Osteoblast (primary cell): ENCODE results near the gene BLTP3A. TPM values are rescaled to one million over a fixed set of nuclear protein-coding genes. Genes with fewer than 3 reads are reported as not detected.
A peak's percentile ranks its signal among the peaks of the same experiment; 100 is the strongest.

Source experiments
- DNase-seq: peaks from one replicate; pipeline ENCODE4 v3.0.0; 2011; ENCODE audit warnings: low spot score, mixed read lengths; ENCODE audit not compliant: insufficient read length; ENCODE audit errors: missing footprints
- H2AFZ ChIP-seq: 2 replicates; pipeline ENCODE4 v1.6.0; 2011; ENCODE audit warnings: mild to moderate bottlenecking, low read length
- H3K27ac ChIP-seq: 2 replicates; pipeline ENCODE4 v1.5.1; 2011; ENCODE audit warnings: mild to moderate bottlenecking, low read depth, low read length, moderate library complexity
- H3K27me3 ChIP-seq: 2 replicates; pipeline ENCODE4 v1.6.0; 2012; ENCODE audit warnings: mild to moderate bottlenecking, control low read depth, inconsistent platforms, low read length, moderate library complexity; ENCODE audit not compliant: insufficient read depth
- H3K36me3 ChIP-seq: 2 replicates; pipeline ENCODE4 v1.5.1; 2011; ENCODE audit warnings: mild to moderate bottlenecking, low read length, control low read depth, moderate library complexity; ENCODE audit not compliant: insufficient read depth
- H3K4me1 ChIP-seq: 2 replicates; pipeline ENCODE4 v1.5.1; 2011; ENCODE audit warnings: mild to moderate bottlenecking, low read length, control low read depth, moderate library complexity; ENCODE audit not compliant: insufficient read depth
- H3K4me2 ChIP-seq: 2 replicates; pipeline ENCODE4 v1.6.0; 2011; ENCODE audit warnings: mild to moderate bottlenecking, low read length; ENCODE audit not compliant: insufficient read depth
- H3K4me3 ChIP-seq: fragments of 200-600 bp; sonication (generic); 3 replicates; pipeline ENCODE4 v1.5.1; 2012; ENCODE audit warnings: mild to moderate bottlenecking, low read length, inconsistent platforms; ENCODE audit not compliant: insufficient read depth
- H3K79me2 ChIP-seq: 2 replicates; pipeline ENCODE4 v1.6.0; 2012; ENCODE audit warnings: mild to moderate bottlenecking, low read length, control low read depth, inconsistent platforms; ENCODE audit not compliant: insufficient read depth
- H3K9me3 ChIP-seq: 2 replicates; pipeline ENCODE4 v1.5.1; 2011; ENCODE audit warnings: low read depth, low read length, control low read depth
- H4K20me1 ChIP-seq: 2 replicates; pipeline ENCODE4 v1.6.0; 2012; ENCODE audit warnings: mild to moderate bottlenecking, low read length, control low read depth; ENCODE audit not compliant: insufficient read depth
- total RNA-seq: library from RNA; depleted of rRNA; stranded (reverse); fragments of >200 nt; gene quantifications from 2 replicates; pipeline ENCODE4 v1.2.3, GENCODE V29; 2012
- TF ChIP-seq, protein P1 (sequence below): IDR thresholded peaks from 2 replicates; pipeline ENCODE4 v1.5.1; 2011; ENCODE audit warnings: mild to moderate bottlenecking, low read depth, low read length, moderate library complexity; ENCODE audit errors: extremely low read depth

Gene BLTP3A
- total RNA-seq, 1 donor: 13.0 TPM

GRCh38 chr6:34788111-34788510, 3.8 kb upstream of the BLTP3A start:
- Histone ChIP-seq H2AFZ (no peak overlapping the region), H3K79me2 (peaks cover 4% of the 10 kb centered on the region), H3K27ac (no peak overlapping the region), H4K20me1 (no peaks in the 10 kb centered on the region), H3K4me1 (peaks cover 6% of the 10 kb centered on the region), H3K4me3 (no peak overlapping the region), H3K9me3 (no peaks in the 10 kb centered on the region), H3K4me2 (no peak overlapping the region), H3K27me3 (no peaks in the 10 kb centered on the region), H3K36me3 (no peaks in the 10 kb centered on the region)
- DNase-seq: no peak
- TF ChIP-seq, protein P1, sequence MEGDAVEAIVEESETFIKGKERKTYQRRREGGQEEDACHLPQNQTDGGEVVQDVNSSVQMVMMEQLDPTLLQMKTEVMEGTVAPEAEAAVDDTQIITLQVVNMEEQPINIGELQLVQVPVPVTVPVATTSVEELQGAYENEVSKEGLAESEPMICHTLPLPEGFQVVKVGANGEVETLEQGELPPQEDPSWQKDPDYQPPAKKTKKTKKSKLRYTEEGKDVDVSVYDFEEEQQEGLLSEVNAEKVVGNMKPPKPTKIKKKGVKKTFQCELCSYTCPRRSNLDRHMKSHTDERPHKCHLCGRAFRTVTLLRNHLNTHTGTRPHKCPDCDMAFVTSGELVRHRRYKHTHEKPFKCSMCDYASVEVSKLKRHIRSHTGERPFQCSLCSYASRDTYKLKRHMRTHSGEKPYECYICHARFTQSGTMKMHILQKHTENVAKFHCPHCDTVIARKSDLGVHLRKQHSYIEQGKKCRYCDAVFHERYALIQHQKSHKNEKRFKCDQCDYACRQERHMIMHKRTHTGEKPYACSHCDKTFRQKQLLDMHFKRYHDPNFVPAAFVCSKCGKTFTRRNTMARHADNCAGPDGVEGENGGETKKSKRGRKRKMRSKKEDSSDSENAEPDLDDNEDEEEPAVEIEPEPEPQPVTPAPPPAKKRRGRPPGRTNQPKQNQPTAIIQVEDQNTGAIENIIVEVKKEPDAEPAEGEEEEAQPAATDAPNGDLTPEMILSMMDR: no peak

- Histone ChIP-seq H3K36me3 (no peaks in the 10 kb centered on the region), H3K4me2 (peak overlapping the region; percentile 99), H4K20me1 (peaks cover under 1% of the 10 kb centered on the region), H3K4me3 (peak overlapping the region; percentile 94), H2AFZ (peak overlapping the region; percentile 99), H3K79me2 (peaks cover 4% of the 10 kb centered on the region), H3K27ac (peak overlapping the region; percentile 58), H3K4me1 (peaks cover 13% of the 10 kb centered on the region), H3K27me3 (no peaks in the 10 kb centered on the region), H3K9me3 (no peaks in the 10 kb centered on the region)
- peak; percentile 93 for DNase-seq
- TF ChIP-seq, protein P1: no peak
These were observed 651 bp upstream of the BLTP3A start for GRCh38 chr6:34791164-34791700.

GRCh38 chr6:34792605-34793500, 970 bp downstream of the BLTP3A start:
- Histone ChIP-seq H3K27me3 (no peaks in the 10 kb centered on the region), H2AFZ (peak overlapping the region; percentile 71), H3K9me3 (no peaks in the 10 kb centered on the region), H3K4me2 (peak overlapping the region; percentile 99), H3K27ac (peak overlapping the region; percentile 58), H3K36me3 (no peaks in the 10 kb centered on the region), H3K4me3 (peak overlapping the region; percentile 94), H4K20me1 (peaks cover 4% of the 10 kb centered on the region), H3K79me2 (peaks cover 10% of the 10 kb centered on the region), H3K4me1 (peaks cover 14% of the 10 kb centered on the region)
- TF ChIP-seq, protein P1: no peak
- DNase-seq: peak; percentile 89

GRCh38 chr6:34793877-34794276, 2.0 kb downstream of the BLTP3A start:
- Histone ChIP-seq H3K4me1 (peaks cover 14% of the 10 kb centered on the region), H3K27ac (no peak overlapping the region), H3K9me3 (no peaks in the 10 kb centered on the region), H2AFZ (no peak overlapping the region), H3K4me3 (no peak overlapping the region), H3K36me3 (no peaks in the 10 kb centered on the region), H4K20me1 (peaks cover 4% of the 10 kb centered on the region), H3K4me2 (no peak overlapping the region), H3K27me3 (no peaks in the 10 kb centered on the region), H3K79me2 (peaks cover 10% of the 10 kb centered on the region)
- no peak for DNase-seq
- TF ChIP-seq, protein P1: no peak
